Fibroblast of lung (primary cell): ENCODE measurements around the gene TOX4. TPM values are rescaled to one million over a fixed set of nuclear protein-coding genes. Genes with fewer than 3 reads are reported as not detected.

Experiments used
- DNase-seq, 2 donors: peaks; one replicate each; pipeline versions ENCODE4 v3.0.0 to v3.0.0-alpha.2; 2010; ENCODE audit warnings: low read depth in 2 of 2
- H2AFZ ChIP-seq: 2 replicates; pipeline ENCODE4 v1.5.1; 2012; ENCODE audit warnings: low read length, control low read depth, inconsistent platforms
- H3K27ac ChIP-seq: 2 replicates; pipeline ENCODE4 v1.5.1; 2011; ENCODE audit warnings: low read length, control low read depth; ENCODE audit not compliant: insufficient read depth
- H3K27me3 ChIP-seq: 2 replicates; pipeline ENCODE4 v1.5.1; 2011; ENCODE audit warnings: mild to moderate bottlenecking, low read length; ENCODE audit not compliant: control insufficient read depth, insufficient read depth
- H3K36me3 ChIP-seq: 2 replicates; pipeline ENCODE4 v1.5.1; 2011; ENCODE audit warnings: low read length; ENCODE audit not compliant: control insufficient read depth, insufficient read depth
- H3K4me1 ChIP-seq: 2 replicates; pipeline ENCODE4 v1.5.1; 2011; ENCODE audit warnings: low read length; ENCODE audit not compliant: control insufficient read depth, insufficient read depth; ENCODE audit errors: extremely low read depth
- H3K4me2 ChIP-seq: 2 replicates; pipeline ENCODE4 v1.5.1; 2011; ENCODE audit warnings: low read length, control low read depth; ENCODE audit not compliant: insufficient read depth; ENCODE audit errors: extremely low read depth
- H3K4me3 ChIP-seq, 4 experiments: fragments of 200-600 bp in 1 of 4; sonication (generic) in 1 of 4; replicated peaks in 1 of 4; 2 replicates each; pipeline ENCODE4 v1.5.1; 2011 to 2016; ENCODE audit warnings: low read length in 4 of 4, low read depth in 3 of 4, mild to moderate bottlenecking in 3 of 4, control low read depth in 2 of 4, inconsistent platforms in 1 of 4, mixed read lengths in 1 of 4; ENCODE audit not compliant: insufficient read depth in 1 of 4; ENCODE audit errors: control extremely low read depth in 1 of 4
- H3K79me2 ChIP-seq: 2 replicates; pipeline ENCODE4 v1.5.1; 2012; ENCODE audit warnings: mild to moderate bottlenecking, low read length, inconsistent platforms; ENCODE audit not compliant: control insufficient read depth, insufficient read depth
- H3K9ac ChIP-seq: 2 replicates; pipeline ENCODE4 v1.5.1; 2011; ENCODE audit warnings: mild to moderate bottlenecking, low read length, control low read depth; ENCODE audit not compliant: insufficient read depth
- H3K9me3 ChIP-seq: 2 replicates; pipeline ENCODE4 v1.5.1; 2012; ENCODE audit warnings: low read depth, low read length; ENCODE audit not compliant: control insufficient read depth, insufficient read depth
- H4K20me1 ChIP-seq: 2 replicates; pipeline ENCODE4 v1.5.1; 2011; ENCODE audit warnings: low read length; ENCODE audit not compliant: control insufficient read depth, insufficient read depth; ENCODE audit errors: extremely low read depth
- EZH2 ChIP-seq: IDR thresholded peaks from 2 replicates; pipeline ENCODE4 v1.5.1; 2012; ENCODE audit warnings: low read length, control low read depth, mild to moderate bottlenecking; ENCODE audit errors: missing control alignments
- polyA plus RNA-seq, 2 donors: library from polyadenylated mRNA; depleted of rRNA in 1 of 2; stranded (reverse) in 1 of 2; unstranded in 1 of 2; fragments of >200 nt; gene quantifications; 2 replicates each; pipeline ENCODE4 v1.2.1, GENCODE V29; 2011 to 2012; ENCODE audit warnings: missing spikeins in 1 of 2
- total RNA-seq: library from RNA; depleted of rRNA; stranded (reverse); fragments of >200 nt; gene quantifications from 2 replicates; pipeline ENCODE4 v1.2.1, GENCODE V29; 2014
- TF ChIP-seq, protein P1 (sequence below), 2 donors: IDR thresholded peaks in 1 of 2; conservative IDR thresholded peaks in 1 of 2; 1 replicate in 1 of 2; 2 replicates in 1 of 2; pipeline ENCODE4 v1.5.1; 2011 to 2012; ENCODE audit warnings: low read length in 2 of 2, control low read depth in 1 of 2, inconsistent platforms in 1 of 2, low read depth in 1 of 2, mild to moderate bottlenecking in 1 of 2

TOX4 gene
- total and polyA plus RNA-seq, 2 donors (not counting 1 experiment from before 2014, with no cell fraction given): 30.6 to 86.1 TPM

DNA sequence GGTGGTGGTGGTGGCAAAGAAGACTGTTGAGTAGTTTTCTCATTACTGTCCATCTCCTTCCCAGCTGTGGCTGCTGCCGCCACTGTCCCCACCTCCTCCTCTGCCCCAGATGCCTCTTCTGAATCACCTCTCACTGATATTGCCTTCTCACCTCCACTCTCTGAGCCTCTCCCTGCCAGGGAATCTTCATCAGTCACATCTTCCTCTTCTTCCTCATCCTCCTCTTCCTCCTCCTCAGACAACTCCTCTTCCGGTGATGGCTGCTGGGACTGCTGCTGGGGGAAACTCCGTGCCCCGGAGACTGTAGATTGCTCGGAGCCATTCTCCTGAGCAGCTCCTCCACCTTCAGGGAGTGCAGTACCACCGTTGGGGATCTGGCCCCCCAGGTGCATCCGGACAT, 46.2 kb downstream of the TOX4 start:
- H3K27ac ChIP-seq: no peak overlapping the region

DNA sequence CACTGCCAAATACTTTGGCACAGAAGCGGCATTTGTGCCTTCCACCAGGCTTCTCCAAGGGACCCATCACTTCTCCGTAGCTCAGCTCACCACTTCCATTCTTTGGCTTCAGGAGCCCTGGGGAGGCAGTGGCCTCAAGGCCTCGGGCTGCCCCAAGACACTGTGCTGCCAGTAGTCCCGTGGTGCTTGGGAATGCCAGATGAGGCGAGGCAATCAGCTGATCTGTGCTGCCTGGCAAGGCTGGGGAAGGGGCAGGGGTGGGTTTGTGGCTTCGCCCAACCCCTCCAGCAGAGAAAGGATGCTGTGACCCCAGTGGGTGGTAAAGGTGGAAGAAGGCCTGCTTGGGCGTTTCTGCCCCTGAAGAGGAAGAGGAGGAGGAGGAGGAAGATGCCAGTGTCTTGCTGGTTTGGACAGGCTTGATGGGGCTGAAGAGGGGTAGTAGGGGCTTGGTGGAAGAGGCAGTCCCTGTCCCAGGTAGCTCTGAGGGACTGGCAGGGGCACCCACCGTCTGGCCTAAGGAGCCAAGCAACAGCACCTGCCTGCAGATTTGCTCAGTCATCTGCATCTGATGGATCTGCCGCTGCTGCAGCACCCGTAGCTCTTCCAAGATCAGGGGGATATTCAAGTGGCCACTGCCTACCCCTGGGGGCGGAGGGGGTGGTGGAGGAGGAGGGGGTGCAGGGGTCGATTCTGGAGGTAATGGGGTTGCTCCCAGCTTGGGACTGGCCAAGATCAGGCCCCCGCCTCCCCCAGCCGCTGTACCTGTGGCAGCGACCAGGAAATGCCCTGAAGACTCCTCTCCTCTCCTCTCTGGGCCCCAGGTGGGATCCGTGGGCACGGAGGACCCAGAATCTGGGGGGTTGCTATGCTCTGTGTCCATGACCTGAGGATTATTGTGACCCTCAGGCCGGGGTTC, 47.8 kb downstream of the TOX4 start:
- no peak overlapping the region for H3K9ac ChIP-seq
- no peaks in the 10 kb centered on the region for H4K20me1 ChIP-seq
- H3K27ac ChIP-seq: no peak overlapping the region
- H3K4me1 ChIP-seq: no peaks in the 10 kb centered on the region
- H3K36me3 ChIP-seq: no peaks in the 10 kb centered on the region
- no peaks in the 10 kb centered on the region for H3K79me2 ChIP-seq
- TF ChIP-seq EZH2: no peak
- TF ChIP-seq, protein P1, sequence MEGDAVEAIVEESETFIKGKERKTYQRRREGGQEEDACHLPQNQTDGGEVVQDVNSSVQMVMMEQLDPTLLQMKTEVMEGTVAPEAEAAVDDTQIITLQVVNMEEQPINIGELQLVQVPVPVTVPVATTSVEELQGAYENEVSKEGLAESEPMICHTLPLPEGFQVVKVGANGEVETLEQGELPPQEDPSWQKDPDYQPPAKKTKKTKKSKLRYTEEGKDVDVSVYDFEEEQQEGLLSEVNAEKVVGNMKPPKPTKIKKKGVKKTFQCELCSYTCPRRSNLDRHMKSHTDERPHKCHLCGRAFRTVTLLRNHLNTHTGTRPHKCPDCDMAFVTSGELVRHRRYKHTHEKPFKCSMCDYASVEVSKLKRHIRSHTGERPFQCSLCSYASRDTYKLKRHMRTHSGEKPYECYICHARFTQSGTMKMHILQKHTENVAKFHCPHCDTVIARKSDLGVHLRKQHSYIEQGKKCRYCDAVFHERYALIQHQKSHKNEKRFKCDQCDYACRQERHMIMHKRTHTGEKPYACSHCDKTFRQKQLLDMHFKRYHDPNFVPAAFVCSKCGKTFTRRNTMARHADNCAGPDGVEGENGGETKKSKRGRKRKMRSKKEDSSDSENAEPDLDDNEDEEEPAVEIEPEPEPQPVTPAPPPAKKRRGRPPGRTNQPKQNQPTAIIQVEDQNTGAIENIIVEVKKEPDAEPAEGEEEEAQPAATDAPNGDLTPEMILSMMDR (conservative IDR thresholded peaks at IDR 0.05 in 1 of 2, IDR thresholded peaks at IDR 0.05 in 1 of 2; ENCODE audit: low read depth in 1 of 2, low read length in 2 of 2): no peak
- no peaks in the 10 kb centered on the region for H3K9me3 ChIP-seq
- H2AFZ ChIP-seq: no peak overlapping the region
- H3K27me3 ChIP-seq: no peaks in the 10 kb centered on the region
- peak overlapping the region; percentile 66 for H3K4me2 ChIP-seq
- DNase-seq: no peak
- peak overlapping the region; percentile 19 to 71 (median 56) for H3K4me3 ChIP-seq

More for the DNA sequence above, 46.2 kb downstream of the TOX4 start:
- no peaks in the 10 kb centered on the region for H4K20me1 ChIP-seq
- H3K79me2 ChIP-seq: no peaks in the 10 kb centered on the region
- H3K9me3 ChIP-seq: no peaks in the 10 kb centered on the region
- no peak for TF ChIP-seq EZH2
- TF ChIP-seq, protein P1 (conservative IDR thresholded peaks at IDR 0.05 in 1 of 2, IDR thresholded peaks at IDR 0.05 in 1 of 2; ENCODE audit: low read depth in 1 of 2, low read length in 2 of 2): no peak
- no peaks in the 10 kb centered on the region for H3K4me1 ChIP-seq
- no peak overlapping the region for H3K9ac ChIP-seq
- H3K27me3 ChIP-seq: no peaks in the 10 kb centered on the region
- H2AFZ ChIP-seq: no peak overlapping the region
- DNase-seq: no peak
- H3K4me3 ChIP-seq: no peak overlapping the region
- H3K4me2 ChIP-seq: no peak overlapping the region
- no peaks in the 10 kb centered on the region for H3K36me3 ChIP-seq

DNA sequence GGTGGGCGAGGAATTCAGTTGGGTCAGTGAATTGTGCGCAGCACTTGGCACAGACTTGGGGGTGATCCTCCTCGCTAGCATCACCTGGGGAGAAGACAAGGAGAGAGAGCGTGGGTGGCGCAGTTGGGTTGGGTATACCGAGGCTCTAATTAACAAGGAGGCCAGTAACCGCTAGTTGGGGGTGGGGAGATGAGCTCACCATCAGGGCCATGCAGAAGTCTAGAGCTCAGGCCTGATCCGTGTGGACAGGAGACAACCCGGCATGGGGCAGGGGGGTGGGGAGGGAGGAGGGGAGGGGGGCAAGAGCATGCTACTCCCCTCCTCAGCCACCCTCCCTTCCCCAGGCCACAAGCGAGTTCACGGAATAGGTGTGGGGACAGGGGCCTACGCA, 48.6 kb downstream of the TOX4 start:
- H3K9me3 ChIP-seq: no peaks in the 10 kb centered on the region
- H3K4me3 ChIP-seq: peak overlapping the region; percentile 49 to 71 (median 58)
- no peak overlapping the region for H2AFZ ChIP-seq
- no peaks in the 10 kb centered on the region for H3K27me3 ChIP-seq
- TF ChIP-seq, protein P1 (conservative IDR thresholded peaks at IDR 0.05 in 1 of 2, IDR thresholded peaks at IDR 0.05 in 1 of 2; ENCODE audit: low read depth in 1 of 2, low read length in 2 of 2): no peak
- TF ChIP-seq EZH2: no peak
- peak; percentile 19 to 42 for DNase-seq
- H3K4me1 ChIP-seq: no peaks in the 10 kb centered on the region
- no peaks in the 10 kb centered on the region for H3K79me2 ChIP-seq
- no peak overlapping the region for H3K9ac ChIP-seq
- peak overlapping the region; percentile 85 for H3K4me2 ChIP-seq
- no peak overlapping the region for H3K27ac ChIP-seq
- no peaks in the 10 kb centered on the region for H4K20me1 ChIP-seq
- no peaks in the 10 kb centered on the region for H3K36me3 ChIP-seq
